Gastrocnemius medialis (tissue), 4 donors: ENCODE results near the gene VSX1.

Experiments
- POLR2A ChIP-seq, 2 donors: fragments of 450-650 bp; IDR thresholded peaks; one replicate each; pipeline ENCODE4 v1.6.1; 2017; ENCODE audit warnings: antibody characterized with exemption in 2 of 2, mild to moderate bottlenecking in 2 of 2, moderate library complexity in 2 of 2
- TF ChIP-seq, protein P1 (sequence below), 5 experiments: fragments of 450-650 bp in 3 of 5; fragments of 200-600 bp in 2 of 5; sonication (generic) in 2 of 5; IDR thresholded peaks in 4 of 5; conservative IDR thresholded peaks in 1 of 5; 1 replicate in 4 of 5; 2 replicates in 1 of 5; pipeline ENCODE4 v1.5.1; 2016 to 2019; ENCODE audit warnings: antibody characterized with exemption in 5 of 5, mild to moderate bottlenecking in 3 of 5, moderate library complexity in 3 of 5

DNA sequence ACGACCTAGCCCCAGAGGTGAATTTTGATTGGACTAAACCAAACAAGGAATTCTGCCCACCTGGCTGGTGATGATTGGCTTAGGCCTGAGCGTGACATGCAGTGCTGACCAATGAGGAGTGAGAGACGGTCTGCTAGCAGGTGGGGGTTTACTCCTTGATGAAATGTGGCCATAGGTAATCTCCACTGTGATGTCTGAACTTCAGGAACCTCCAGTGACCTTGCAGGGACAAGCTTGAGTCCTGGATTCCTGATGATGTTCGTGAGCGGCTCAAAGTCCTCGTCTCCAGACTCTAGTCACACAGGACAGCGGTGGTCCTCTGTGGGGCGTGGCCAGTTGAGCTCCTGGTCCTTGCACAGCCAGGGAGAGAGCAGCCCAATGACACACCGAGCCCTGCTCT, 8.4 kb downstream of the VSX1 start:
- TF ChIP-seq, protein P1, sequence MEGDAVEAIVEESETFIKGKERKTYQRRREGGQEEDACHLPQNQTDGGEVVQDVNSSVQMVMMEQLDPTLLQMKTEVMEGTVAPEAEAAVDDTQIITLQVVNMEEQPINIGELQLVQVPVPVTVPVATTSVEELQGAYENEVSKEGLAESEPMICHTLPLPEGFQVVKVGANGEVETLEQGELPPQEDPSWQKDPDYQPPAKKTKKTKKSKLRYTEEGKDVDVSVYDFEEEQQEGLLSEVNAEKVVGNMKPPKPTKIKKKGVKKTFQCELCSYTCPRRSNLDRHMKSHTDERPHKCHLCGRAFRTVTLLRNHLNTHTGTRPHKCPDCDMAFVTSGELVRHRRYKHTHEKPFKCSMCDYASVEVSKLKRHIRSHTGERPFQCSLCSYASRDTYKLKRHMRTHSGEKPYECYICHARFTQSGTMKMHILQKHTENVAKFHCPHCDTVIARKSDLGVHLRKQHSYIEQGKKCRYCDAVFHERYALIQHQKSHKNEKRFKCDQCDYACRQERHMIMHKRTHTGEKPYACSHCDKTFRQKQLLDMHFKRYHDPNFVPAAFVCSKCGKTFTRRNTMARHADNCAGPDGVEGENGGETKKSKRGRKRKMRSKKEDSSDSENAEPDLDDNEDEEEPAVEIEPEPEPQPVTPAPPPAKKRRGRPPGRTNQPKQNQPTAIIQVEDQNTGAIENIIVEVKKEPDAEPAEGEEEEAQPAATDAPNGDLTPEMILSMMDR (IDR thresholded peaks at IDR 0.05 in 4 of 5, conservative IDR thresholded peaks at IDR 0.05 in 1 of 5): no peak
- no peak for TF ChIP-seq POLR2A (IDR thresholded peaks at IDR 0.05)
